IPS-18a (cell line): ENCODE measurements around the gene NLRP5.

Experiments
- H3K27ac ChIP-seq: one replicate; pipeline ENCODE4 v1.5.1; 2013; ENCODE audit warnings: low read length
- H3K27me3 ChIP-seq: one replicate; pipeline ENCODE4 v1.6.1; 2013; ENCODE audit warnings: mild to moderate bottlenecking, low read length; ENCODE audit not compliant: control insufficient read depth, insufficient read depth
- H3K36me3 ChIP-seq: one replicate; pipeline ENCODE4 v1.6.1; 2013; ENCODE audit warnings: low read depth, low read length; ENCODE audit not compliant: control insufficient read depth
- H3K4me1 ChIP-seq: one replicate; pipeline ENCODE4 v1.6.1; 2013; ENCODE audit warnings: low read depth, low read length; ENCODE audit not compliant: control insufficient read depth
- H3K4me3 ChIP-seq: one replicate; pipeline ENCODE4 v1.5.1; 2013; ENCODE audit warnings: low read length
- H3K9ac ChIP-seq: one replicate; pipeline ENCODE4 v1.6.1; 2013; ENCODE audit warnings: mild to moderate bottlenecking, low read length, moderate library complexity
- H3K9me3 ChIP-seq: one replicate; pipeline ENCODE4 v1.6.1; 2013; ENCODE audit warnings: low read depth, low read length; ENCODE audit not compliant: control insufficient read depth

Gene NLRP5

DNA sequence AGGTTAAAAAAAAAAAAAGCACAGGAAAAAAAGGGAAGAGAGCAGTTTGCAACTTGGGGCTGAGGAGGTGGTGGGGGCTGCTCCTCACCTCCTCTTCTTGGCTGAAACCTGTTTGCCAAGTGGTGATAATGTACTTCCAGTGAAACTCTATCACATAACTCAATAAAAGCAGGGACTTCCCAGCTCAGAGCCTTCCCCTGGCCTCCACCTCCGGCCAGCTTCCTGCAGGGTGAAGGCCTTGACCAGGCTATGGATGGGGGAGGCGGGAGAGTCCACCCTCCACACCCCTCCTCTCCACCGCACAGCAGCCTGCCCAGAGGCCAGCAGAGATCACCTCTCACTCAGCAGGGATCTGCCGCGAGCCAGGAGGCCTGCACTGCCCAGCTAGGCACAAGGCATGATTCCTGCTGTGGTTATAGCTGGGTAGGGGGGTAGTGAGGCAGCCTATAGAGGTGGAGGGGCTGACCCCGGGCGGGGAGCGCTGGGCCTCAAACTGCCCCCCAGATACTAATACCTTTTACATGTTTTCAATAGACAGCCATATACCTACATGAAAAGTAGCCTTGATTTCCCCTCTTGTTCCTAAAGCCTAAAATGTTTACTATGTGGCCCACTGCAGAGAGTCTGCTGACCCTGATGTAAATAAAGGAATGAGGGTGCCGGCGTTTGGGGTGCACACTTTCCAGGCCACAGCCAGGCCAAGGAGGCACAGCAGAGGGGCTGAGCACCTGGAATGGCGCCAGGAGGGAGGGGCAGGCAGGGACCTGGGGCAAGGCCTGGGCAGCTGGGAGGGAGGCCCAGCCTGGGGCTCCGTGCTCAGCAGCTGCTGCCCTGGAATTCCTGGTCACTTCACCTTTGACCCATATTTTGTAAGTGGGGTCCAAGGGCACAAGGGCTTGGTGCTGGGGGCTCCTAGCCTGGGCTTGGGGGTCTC lies 124.2 kb downstream of the NLRP5 start:
- Histone ChIP-seq H3K27ac (no peak overlapping the region), H3K27me3 (no peaks in the 10 kb centered on the region), H3K9me3 (no peaks in the 10 kb centered on the region), H3K4me3 (no peak overlapping the region), H3K4me1 (peaks cover 29% of the 10 kb centered on the region), H3K36me3 (no peaks in the 10 kb centered on the region), H3K9ac (no peak overlapping the region)
